Esophagus squamous epithelium (tissue), 4 donors: ENCODE measurements around the gene GPT2.

Experiments
- POLR2A ChIP-seq, 4 donors: fragments of 450-650 bp; IDR thresholded peaks; one replicate each; pipeline ENCODE4 v1.6.1; 2017; ENCODE audit warnings: antibody characterized with exemption in 4 of 4, mild to moderate bottlenecking in 4 of 4, moderate library complexity in 3 of 4
- TF ChIP-seq, protein P1 (sequence below), 6 experiments: fragments of 450-650 bp in 4 of 6; fragments of 200-600 bp in 2 of 6; sonication (generic) in 2 of 6; IDR thresholded peaks; one replicate each; pipeline ENCODE4 v1.5.1; 2016 to 2019; ENCODE audit warnings: antibody characterized with exemption in 6 of 6, mild to moderate bottlenecking in 4 of 6, moderate library complexity in 4 of 6

DNA sequence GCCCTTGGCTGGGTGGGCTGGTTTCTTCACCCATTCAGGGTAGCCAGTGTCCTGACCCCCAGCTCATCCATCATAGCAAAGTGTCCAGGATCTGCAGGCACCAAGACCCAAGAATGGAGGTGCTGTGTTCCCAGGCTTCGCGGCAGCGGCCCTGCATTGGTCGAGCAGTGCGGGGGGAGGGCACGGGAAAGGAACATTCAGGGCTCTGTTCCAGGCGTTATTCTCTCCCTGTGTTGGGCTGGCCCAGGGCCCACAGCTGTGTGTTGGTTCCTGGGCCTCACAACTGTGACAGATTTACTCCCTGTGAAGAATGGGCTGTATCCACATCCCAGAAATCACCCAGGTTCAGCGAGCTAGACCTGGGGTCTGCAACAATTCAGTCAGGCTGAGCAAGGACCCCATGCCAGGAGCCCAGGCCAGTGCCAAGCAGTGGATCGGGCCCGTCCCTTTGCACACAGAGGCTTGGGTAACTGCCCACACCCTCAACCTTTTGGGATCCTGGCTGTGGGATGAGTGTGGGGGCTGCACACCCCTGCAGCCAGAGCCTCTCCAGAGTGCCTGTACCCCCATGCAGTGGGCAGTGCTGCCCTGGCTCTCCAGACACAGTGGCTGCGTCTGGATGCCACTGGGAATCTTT lies 10.0 kb downstream of the GPT2 start:
- TF ChIP-seq POLR2A (IDR thresholded peaks at IDR 0.05): no peak
- TF ChIP-seq, protein P1, sequence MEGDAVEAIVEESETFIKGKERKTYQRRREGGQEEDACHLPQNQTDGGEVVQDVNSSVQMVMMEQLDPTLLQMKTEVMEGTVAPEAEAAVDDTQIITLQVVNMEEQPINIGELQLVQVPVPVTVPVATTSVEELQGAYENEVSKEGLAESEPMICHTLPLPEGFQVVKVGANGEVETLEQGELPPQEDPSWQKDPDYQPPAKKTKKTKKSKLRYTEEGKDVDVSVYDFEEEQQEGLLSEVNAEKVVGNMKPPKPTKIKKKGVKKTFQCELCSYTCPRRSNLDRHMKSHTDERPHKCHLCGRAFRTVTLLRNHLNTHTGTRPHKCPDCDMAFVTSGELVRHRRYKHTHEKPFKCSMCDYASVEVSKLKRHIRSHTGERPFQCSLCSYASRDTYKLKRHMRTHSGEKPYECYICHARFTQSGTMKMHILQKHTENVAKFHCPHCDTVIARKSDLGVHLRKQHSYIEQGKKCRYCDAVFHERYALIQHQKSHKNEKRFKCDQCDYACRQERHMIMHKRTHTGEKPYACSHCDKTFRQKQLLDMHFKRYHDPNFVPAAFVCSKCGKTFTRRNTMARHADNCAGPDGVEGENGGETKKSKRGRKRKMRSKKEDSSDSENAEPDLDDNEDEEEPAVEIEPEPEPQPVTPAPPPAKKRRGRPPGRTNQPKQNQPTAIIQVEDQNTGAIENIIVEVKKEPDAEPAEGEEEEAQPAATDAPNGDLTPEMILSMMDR (IDR thresholded peaks at IDR 0.05): no peak
